HG02852 (cell line): ENCODE results near the gene ERC2.
"Not testable (repeated sequence)": the region's sequence is repeated elsewhere in the genome, so short reads cannot be mapped to it uniquely, and the experiment has no call there.

Experiments
- ATAC-seq: cut with Tn5 transposase; IDR thresholded peaks from one replicate; pipeline ENCODE4 v1.9.1; 2021; ENCODE audit warnings: mild to moderate bottlenecking, moderate library complexity; ENCODE audit not compliant: unreplicated experiment

The ERC2 gene

GRCh38 chr3:56015374-56015773, 452.9 kb downstream of the ERC2 start:
- not testable (repeated sequence) for ATAC-seq

DNA sequence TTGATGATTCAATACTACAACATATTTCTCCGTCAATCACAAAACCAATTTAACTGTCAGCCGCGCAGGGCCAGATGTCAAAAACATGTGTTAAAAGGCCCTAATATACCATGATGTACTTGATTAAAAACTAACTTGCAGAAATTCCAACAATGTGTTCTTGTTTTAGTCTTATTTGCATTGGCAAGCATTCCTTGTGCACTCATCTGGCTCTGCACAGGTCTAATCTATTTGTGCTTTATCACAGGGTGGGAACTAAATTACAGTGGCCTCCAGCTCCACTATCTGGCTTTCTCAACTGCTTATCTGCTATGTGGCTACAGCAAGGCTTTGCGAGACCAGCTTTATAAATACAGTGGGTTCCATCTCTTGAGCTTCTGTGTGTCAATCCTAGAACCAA, 455.5 kb downstream of the ERC2 start:
- ATAC-seq, result no peak

DNA sequence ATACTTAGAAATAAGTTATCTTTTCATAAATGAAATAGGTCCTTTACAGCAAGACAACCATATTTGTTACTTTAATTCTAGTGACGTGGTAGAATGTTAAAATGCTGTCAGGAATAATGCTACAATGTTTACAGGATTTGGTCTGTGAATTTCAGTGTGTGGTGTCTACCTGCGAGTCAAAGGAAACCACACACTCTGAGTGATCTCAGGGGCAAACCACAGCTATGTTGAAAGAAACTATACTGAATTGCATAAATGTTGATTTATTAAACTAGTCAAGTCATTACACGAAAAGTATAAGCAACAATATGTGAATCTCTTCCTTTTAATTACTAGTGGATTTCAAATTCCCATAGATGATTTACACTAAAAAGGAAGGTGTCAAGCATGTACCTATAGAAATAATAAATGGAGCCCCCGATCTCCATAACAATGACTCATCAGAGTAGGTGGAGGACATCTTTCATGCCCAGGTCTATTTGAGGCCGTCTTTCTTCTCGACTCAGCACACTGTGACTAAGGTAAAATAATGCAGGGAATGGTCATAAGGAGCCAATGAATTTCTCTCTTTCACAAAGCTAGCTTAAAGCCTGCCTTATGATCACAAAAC, 463.0 kb downstream of the ERC2 start:
- ATAC-seq, result no peak

GRCh38 chr3:56003129-56003528, 465.1 kb downstream of the ERC2 start:
- no peak for ATAC-seq

DNA sequence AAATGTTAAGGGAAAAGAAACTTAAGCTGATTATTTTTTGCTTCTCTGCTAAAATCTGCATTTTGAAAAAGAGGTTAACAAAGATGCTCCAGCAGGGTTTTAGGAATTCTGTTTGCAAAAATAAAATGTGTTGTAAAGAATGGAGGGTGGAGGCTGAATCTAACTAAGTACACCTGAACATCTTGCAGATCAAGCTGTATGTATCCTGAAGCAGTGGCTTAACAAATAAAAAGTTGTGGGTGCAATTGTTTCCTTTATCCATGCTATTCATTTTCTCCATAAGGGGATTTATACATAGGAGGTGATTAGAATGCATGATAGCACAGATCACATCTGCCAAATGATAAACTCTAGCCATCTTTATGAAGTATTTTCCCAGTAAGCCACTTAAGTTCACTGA, 466.3 kb downstream of the ERC2 start:
- no peak for ATAC-seq

DNA sequence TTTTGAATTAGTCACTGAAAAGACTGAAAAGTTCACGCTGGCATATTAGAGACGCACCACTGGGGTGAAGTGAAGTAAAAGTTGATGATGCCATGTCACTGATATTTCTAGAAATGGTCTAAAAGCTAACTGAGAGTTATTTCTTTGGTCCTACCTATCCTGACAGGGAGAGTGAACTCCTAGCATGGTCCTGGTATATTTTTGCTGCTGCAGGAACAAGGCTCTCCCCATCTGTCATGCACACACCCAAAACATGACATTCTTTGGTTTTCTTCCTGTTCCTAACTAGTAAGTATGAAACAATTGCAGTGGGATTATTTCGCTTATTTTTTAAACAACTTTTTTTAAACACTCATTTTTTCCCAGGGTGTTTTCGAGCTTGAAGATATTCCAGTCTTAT, 466.7 kb downstream of the ERC2 start:
- no peak for ATAC-seq

DNA sequence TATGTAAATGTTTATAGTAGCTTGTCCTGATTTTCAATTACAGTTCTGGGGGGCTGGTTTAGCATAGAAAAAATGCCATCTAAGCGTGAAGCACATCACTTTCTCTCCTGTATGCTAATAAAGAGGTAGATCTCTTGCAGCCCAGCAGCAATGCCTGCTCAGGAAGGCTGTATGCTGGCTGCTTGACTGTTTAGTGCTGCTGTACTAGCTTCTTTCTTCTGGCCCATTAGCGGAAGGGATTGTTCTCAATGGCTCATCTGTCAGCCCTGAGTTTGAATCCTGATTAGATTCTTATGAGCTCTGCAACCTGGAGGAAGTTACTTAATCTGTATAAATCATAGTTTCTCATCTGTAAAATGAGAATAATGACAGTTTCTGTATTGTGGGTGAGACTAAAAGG, 478.9 kb downstream of the ERC2 start:
- no peak for ATAC-seq

- ATAC-seq, result no peak
Measured at GRCh38 chr3:55988905-55989304, 479.4 kb downstream of the ERC2 start.

GRCh38 chr3:55984626-55985025, 483.6 kb downstream of the ERC2 start:
- no peak for ATAC-seq

DNA sequence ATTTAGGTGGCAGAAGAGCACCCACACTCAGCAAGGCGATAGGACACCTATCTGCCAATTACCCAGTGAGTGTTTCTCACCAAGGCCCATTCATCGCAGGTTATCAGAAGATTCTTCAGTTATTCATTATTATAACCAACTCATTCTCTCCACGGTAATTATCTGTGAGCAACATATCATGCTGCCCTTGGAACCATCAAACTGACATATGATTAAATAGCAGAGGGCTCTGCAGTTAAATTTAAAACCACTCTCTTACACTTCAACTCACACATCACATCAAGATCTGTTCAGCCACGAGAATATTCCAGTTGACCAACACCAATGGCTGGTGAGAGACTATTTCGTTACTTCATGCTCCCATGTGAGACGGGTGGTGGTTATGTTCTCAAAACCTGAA, 489.3 kb downstream of the ERC2 start:
- no peak for ATAC-seq

DNA sequence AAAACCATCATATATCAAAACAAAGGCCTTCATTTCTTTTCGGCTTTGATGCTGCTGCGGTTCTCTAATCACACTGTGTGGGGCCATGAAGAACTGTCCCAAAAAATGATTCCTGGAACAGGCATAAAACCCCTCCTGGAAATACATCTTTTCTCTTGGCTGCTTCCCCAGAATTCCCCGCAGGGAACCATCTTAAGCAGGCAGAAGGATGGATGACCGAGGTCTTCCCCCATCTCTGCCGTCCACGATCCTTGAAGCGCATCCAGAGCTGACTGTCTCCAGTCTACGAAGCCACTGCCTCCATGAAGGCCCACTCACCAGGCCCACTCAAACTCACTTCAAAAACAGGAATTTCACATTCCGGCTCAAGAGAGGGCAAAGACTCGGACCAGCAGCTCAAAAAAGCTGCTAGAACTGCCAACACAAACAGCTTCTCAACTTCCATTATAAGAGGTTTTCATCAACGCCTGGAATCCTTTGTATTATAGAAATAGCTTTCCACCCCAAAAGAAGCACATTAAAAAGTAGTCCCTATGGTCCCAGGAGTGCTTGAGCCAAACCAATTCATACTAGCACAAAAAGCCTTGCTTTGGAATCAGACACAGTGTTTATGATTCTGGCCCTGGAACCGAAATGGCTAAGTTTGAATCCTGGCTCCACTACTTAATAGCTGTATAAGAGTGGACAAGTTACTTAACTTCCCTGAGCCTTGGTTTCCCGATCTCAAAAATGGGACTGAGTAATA, 493.7 kb downstream of the ERC2 start:
- no peak for ATAC-seq

GRCh38 chr3:55969634-55970033, 498.6 kb downstream of the ERC2 start:
- no peak for ATAC-seq

DNA sequence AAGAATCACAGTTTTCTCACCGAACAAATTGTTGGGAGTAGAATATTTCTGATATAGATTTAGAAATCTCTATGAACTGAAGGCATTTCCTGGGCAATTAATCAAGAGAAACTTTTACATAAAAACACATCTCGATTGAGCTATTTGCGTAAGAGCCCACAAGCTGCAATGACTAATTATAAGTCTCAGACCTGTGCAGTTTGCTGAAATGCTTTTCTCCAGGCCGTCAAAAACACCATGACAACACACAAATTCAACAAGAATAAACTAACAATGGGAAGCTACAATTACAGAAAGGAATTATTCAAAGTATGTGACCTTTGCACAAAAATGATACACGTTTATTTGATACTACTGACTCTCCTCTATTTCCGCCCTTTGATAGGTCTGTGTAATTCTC, 499.9 kb downstream of the ERC2 start:
- no peak for ATAC-seq

DNA sequence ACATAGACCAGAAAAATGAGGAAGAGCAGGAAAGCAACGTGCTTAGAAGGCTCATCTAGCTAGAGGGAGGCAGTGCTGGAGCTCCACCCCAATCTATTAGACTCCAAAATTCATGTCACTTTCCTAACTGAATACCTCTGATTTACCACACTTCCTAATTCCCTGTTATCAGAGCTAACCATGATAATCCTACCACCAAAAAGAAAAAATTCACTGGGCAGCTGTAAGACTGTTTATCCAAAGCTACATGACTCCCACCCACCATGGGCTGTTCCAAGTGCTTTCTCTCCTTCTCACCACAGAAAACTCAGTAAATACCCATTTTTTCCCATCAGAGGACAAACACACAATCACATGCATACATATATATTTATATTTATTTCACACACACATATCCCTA, 501.7 kb downstream of the ERC2 start:
- ATAC-seq, result no peak

DNA sequence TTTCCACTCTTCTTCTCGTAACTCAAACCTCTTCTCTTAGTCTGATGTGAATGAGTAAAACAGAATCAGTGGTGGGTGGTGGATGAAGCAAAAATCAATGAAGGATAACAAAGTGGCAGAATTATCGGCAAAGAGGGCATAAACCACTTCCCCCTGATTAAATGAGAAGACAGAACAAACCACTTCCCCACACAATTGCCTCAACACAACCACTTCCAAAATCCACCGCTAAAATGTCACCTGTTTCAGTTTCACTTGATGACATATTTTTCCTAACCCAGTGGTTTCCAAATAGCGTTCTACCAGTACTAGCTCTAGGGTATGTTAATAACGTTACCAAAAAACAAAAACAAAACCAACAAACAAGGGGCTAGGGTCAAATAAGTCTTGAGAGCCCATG, 502.5 kb downstream of the ERC2 start:
- ATAC-seq, result no peak

DNA sequence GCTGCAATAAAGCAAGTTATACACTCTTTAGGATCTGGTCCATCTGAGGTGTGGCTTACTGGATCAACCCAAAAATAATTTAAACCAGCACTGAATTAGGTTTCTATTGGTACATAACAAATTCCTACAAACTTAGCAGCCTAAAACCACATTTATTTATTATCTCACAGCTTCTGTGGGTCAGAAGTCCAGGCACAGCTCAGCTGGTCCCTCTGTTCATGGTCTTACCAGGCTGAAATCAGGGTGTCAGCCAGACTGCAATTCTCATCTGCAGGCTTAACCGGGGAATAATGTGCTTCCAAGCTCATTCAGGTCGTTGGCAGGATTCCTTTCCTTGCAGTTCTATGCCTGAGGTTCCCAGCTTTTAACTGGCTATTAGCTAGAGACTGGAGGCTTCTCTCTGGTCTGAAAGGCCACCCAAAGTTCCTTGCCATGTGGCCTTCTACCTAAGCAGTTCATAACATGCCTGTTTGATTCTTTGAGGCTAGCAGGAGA, 503.7 kb downstream of the ERC2 start:
- ATAC-seq, result no peak

- no peak for ATAC-seq
Measured at GRCh38 chr3:55963601-55964000, 504.7 kb downstream of the ERC2 start.

GRCh38 chr3:55959471-55960080, 508.7 kb downstream of the ERC2 start:
- no peak for ATAC-seq

- ATAC-seq, result no peak
Measured at GRCh38 chr3:55958605-55959004, 509.7 kb downstream of the ERC2 start.

DNA sequence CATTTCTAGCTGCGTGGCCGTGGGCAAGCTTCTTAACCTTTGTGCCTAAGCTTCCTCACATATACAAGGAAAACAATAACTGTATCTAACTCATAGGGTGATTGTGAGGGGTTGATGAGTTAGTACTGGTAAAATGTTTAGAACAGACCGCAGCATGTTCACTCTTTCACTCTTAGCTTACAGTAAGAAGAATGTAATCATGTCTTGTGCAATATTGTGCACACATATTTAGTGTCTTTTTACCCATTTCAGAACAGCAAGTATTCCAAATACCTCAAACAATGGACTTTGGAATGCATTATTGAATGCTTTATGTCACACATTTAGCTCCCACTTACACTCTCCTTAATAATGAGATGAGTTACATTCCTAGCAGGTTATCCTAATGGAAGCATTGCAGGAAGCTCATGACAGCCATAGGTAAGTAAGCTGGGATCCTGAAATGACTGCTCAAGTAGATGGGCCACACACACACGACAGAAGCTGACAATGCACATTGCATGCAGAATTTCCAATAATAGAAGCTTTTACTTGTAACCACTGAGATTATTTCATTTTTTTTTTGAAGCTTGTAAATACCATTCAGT, 512.3 kb downstream of the ERC2 start:
- ATAC-seq, result no peak

DNA sequence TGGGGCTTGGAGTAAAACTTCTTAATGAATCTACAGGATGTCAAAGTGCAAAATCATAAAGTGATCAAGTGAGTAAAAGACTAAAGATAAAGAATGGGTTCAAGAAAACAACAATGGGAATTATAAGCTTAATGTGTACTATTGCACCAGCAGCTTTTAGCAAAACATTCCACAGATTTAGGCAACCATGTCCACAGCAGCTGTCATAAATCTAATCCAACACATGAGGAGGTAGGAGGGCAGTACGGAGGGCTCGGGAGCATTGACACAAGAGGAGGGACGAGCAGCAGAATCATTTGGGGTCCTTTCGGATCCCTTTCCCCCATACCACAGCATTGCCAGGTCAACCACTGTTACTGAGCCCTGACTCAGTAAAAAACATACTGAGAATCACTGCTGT, 516.9 kb downstream of the ERC2 start:
- ATAC-seq, result no peak

GRCh38 chr3:55947406-55947805, 520.9 kb downstream of the ERC2 start:
- no peak for ATAC-seq
